HUES48 (cell line): ENCODE results near the gene RNF14.

Experiments
- H3K27ac ChIP-seq: one replicate; pipeline ENCODE4 v1.7.0; 2013; ENCODE audit warnings: low read depth, low read length, inconsistent platforms
- H3K27me3 ChIP-seq: 2 replicates; pipeline ENCODE4 v1.6.1; 2013; ENCODE audit warnings: mild to moderate bottlenecking, low read length; ENCODE audit not compliant: control insufficient read depth, insufficient read depth
- H3K36me3 ChIP-seq: 2 replicates; pipeline ENCODE4 v1.6.1; 2013; ENCODE audit warnings: low read length; ENCODE audit not compliant: control insufficient read depth, insufficient read depth
- H3K4me1 ChIP-seq: 2 replicates; pipeline ENCODE4 v1.6.1; 2013; ENCODE audit warnings: mild to moderate bottlenecking, low read length; ENCODE audit not compliant: control insufficient read depth, insufficient read depth
- H3K4me3 ChIP-seq: 2 replicates; pipeline ENCODE4 v1.5.1; 2013; ENCODE audit warnings: mild to moderate bottlenecking, low read depth, low read length
- H3K9ac ChIP-seq: 2 replicates; pipeline ENCODE4 v1.6.1; 2013; ENCODE audit warnings: mild to moderate bottlenecking, low read depth, low read length, moderate library complexity
- H3K9me3 ChIP-seq: 2 replicates; pipeline ENCODE4 v1.6.1; 2013; ENCODE audit warnings: low read length; ENCODE audit not compliant: control insufficient read depth, insufficient read depth

RNF14 gene

GRCh38 chr5:141963701-141964100, 5.2 kb upstream of the RNF14 start:
- Histone ChIP-seq H3K4me3 (no peak overlapping the region), H3K9me3 (no peaks in the 10 kb centered on the region), H3K27me3 (no peaks in the 10 kb centered on the region), H3K9ac (no peak overlapping the region), H3K27ac (no peak overlapping the region), H3K36me3 (no peaks in the 10 kb centered on the region), H3K4me1 (peaks cover 13% of the 10 kb centered on the region)

- H3K27ac ChIP-seq: no peak overlapping the region
These were observed 3.8 kb upstream of the RNF14 start for GRCh38 chr5:141965071-141965470.

GRCh38 chr5:141966275-141966962, 2.5 kb upstream of the RNF14 start:
- H3K4me3 ChIP-seq: no peak overlapping the region
- H3K27me3 ChIP-seq: no peaks in the 10 kb centered on the region
- H3K36me3 ChIP-seq: no peaks in the 10 kb centered on the region
- no peak overlapping the region for H3K27ac ChIP-seq
- no peak overlapping the region for H3K9ac ChIP-seq
- no peaks in the 10 kb centered on the region for H3K9me3 ChIP-seq
- H3K4me1 ChIP-seq: peaks cover 15% of the 10 kb centered on the region

More at GRCh38 chr5:141965071-141965470, 3.8 kb upstream of the RNF14 start:
- H3K27me3 ChIP-seq: no peaks in the 10 kb centered on the region
- H3K4me1 ChIP-seq: peaks cover 14% of the 10 kb centered on the region
- H3K9ac ChIP-seq: no peak overlapping the region
- no peaks in the 10 kb centered on the region for H3K9me3 ChIP-seq
- no peak overlapping the region for H3K4me3 ChIP-seq
- H3K36me3 ChIP-seq: no peaks in the 10 kb centered on the region

GRCh38 chr5:141966963-141967333, 2.0 kb upstream of the RNF14 start:
- H3K4me3 ChIP-seq: no peak overlapping the region
- H3K36me3 ChIP-seq: no peaks in the 10 kb centered on the region
- H3K9ac ChIP-seq: no peak overlapping the region
- H3K27me3 ChIP-seq: no peaks in the 10 kb centered on the region
- H3K4me1 ChIP-seq: peaks cover 15% of the 10 kb centered on the region
- H3K9me3 ChIP-seq: no peaks in the 10 kb centered on the region
- H3K27ac ChIP-seq: no peak overlapping the region

- peak overlapping the region; percentile 79 for H3K4me3 ChIP-seq
- peaks cover 15% of the 10 kb centered on the region for H3K4me1 ChIP-seq
- peaks cover 16% of the 10 kb centered on the region for H3K36me3 ChIP-seq
- peak overlapping the region; percentile 94 for H3K27ac ChIP-seq
- no peaks in the 10 kb centered on the region for H3K27me3 ChIP-seq
- peak overlapping the region; percentile 71; the same call in 1 of the 2 replicates for H3K9ac ChIP-seq
- H3K9me3 ChIP-seq: no peaks in the 10 kb centered on the region
These were observed 1.2 kb downstream of the RNF14 start for GRCh38 chr5:141969783-141970771.

- Histone ChIP-seq H3K27ac (no peak overlapping the region), H3K4me1 (peaks cover 11% of the 10 kb centered on the region), H3K9ac (no peak overlapping the region), H3K27me3 (no peaks in the 10 kb centered on the region), H3K36me3 (peaks cover 43% of the 10 kb centered on the region), H3K9me3 (no peaks in the 10 kb centered on the region), H3K4me3 (no peak overlapping the region)
These were observed 5.1 kb downstream of the RNF14 start for GRCh38 chr5:141973871-141974595.

GRCh38 chr5:141976176-141976575, 7.3 kb downstream of the RNF14 start:
- Histone ChIP-seq H3K9ac (no peak overlapping the region), H3K4me3 (no peak overlapping the region), H3K9me3 (no peaks in the 10 kb centered on the region), H3K27ac (no peak overlapping the region), H3K36me3 (peaks cover 58% of the 10 kb centered on the region), H3K27me3 (no peaks in the 10 kb centered on the region), H3K4me1 (no peaks in the 10 kb centered on the region)

- no peaks in the 10 kb centered on the region for H3K4me1 ChIP-seq
- H3K9ac ChIP-seq: no peak overlapping the region
- H3K9me3 ChIP-seq: no peaks in the 10 kb centered on the region
- no peak overlapping the region for H3K27ac ChIP-seq
- no peaks in the 10 kb centered on the region for H3K27me3 ChIP-seq
- H3K36me3 ChIP-seq: peaks cover 80% of the 10 kb centered on the region
- no peak overlapping the region for H3K4me3 ChIP-seq
These were observed 9.5 kb downstream of the RNF14 start for GRCh38 chr5:141978389-141978788.

GRCh38 chr5:141982626-141983025, 13.7 kb downstream of the RNF14 start:
- Histone ChIP-seq H3K27ac (no peak overlapping the region), H3K4me1 (no peaks in the 10 kb centered on the region), H3K27me3 (no peaks in the 10 kb centered on the region), H3K9ac (no peak overlapping the region), H3K9me3 (no peaks in the 10 kb centered on the region), H3K4me3 (no peak overlapping the region), H3K36me3 (peaks cover 84% of the 10 kb centered on the region)

- H3K27ac ChIP-seq: no peak overlapping the region
- no peaks in the 10 kb centered on the region for H3K9me3 ChIP-seq
- H3K36me3 ChIP-seq: peaks cover 69% of the 10 kb centered on the region
- no peak overlapping the region for H3K4me3 ChIP-seq
- H3K4me1 ChIP-seq: no peaks in the 10 kb centered on the region
- H3K9ac ChIP-seq: no peak overlapping the region
- no peaks in the 10 kb centered on the region for H3K27me3 ChIP-seq
These were observed 17.2 kb downstream of the RNF14 start for GRCh38 chr5:141986072-141986471.
